GM23338 (cell line): Measurements from ENCODE around the gene BCAS3. TPM values are rescaled to one million over a fixed set of nuclear protein-coding genes. Genes with fewer than 3 reads are reported as not detected.

Experiments
- ATAC-seq: fragments of 200-7000 bp; cut with Tn5 transposase; 3 replicates; pipeline ENCODE4 v1.9.1; 2020
- DNase-seq: peaks from one replicate; pipeline ENCODE4 v3.0.0-alpha.2; 2015; ENCODE audit warnings: low spot score
- H2AFZ ChIP-seq: fragments of 200-600 bp; sonication (generic); 2 replicates; pipeline ENCODE4 v1.8.0; 2016; ENCODE audit warnings: antibody characterized with exemption, mild to moderate bottlenecking, moderate library complexity
- H3F3A ChIP-seq: fragments of 200-600 bp; sonication (generic); replicated peaks from 2 replicates; pipeline ENCODE4 v1.8.0; 2017; ENCODE audit warnings: antibody characterized with exemption, mixed run types, low read depth
- H3K27ac ChIP-seq: fragments of 200-600 bp; sonication (generic); 2 replicates; pipeline ENCODE4 v1.6.1; 2016; ENCODE audit warnings: low read depth
- H3K27me3 ChIP-seq: fragments of 200-600 bp; sonication (generic); 2 replicates; pipeline ENCODE4 v1.8.0; 2016; ENCODE audit warnings: mild to moderate bottlenecking, mixed run types, moderate library complexity; ENCODE audit not compliant: insufficient read depth
- H3K36me3 ChIP-seq: fragments of 200-600 bp; sonication (generic); 2 replicates; pipeline ENCODE4 v1.8.0; 2016; ENCODE audit warnings: mild to moderate bottlenecking; ENCODE audit not compliant: insufficient read depth
- H3K4me1 ChIP-seq: fragments of 200-600 bp; sonication (generic); 2 replicates; pipeline ENCODE4 v1.8.0; 2016; ENCODE audit warnings: mild to moderate bottlenecking, moderate library complexity; ENCODE audit not compliant: insufficient read depth
- H3K4me2 ChIP-seq: fragments of 200-600 bp; sonication (generic); 2 replicates; pipeline ENCODE4 v1.7.1; 2017; ENCODE audit warnings: mixed run types
- H3K4me3 ChIP-seq: fragments of 200-600 bp; sonication (generic); 2 replicates; pipeline ENCODE4 v1.6.1; 2016; ENCODE audit warnings: mixed run types
- H3K79me2 ChIP-seq: fragments of 200-600 bp; sonication (generic); replicated peaks from 2 replicates; pipeline ENCODE4 v1.8.0; 2017; ENCODE audit warnings: mild to moderate bottlenecking; ENCODE audit not compliant: insufficient read depth
- H3K9me2 ChIP-seq: fragments of 200-600 bp; sonication (generic); 2 replicates; pipeline ENCODE4 v1.8.0; 2017; ENCODE audit not compliant: insufficient read depth
- H4K20me1 ChIP-seq: fragments of 200-600 bp; sonication (generic); replicated peaks from 2 replicates; pipeline ENCODE4 v1.8.0; 2017; ENCODE audit warnings: mild to moderate bottlenecking; ENCODE audit not compliant: insufficient read depth
- H3K27ac Mint-ChIP-seq: 2 replicates; pipeline ENCODE4 v1.8.0; 2020; ENCODE audit warnings: inconsistent platforms, mild to moderate bottlenecking, moderate library complexity, mixed read lengths
- H3K27me3 Mint-ChIP-seq: 3 replicates; pipeline ENCODE4 v1.8.0; 2022; ENCODE audit warnings: low read depth, mild to moderate bottlenecking, moderate library complexity, mixed read lengths, inconsistent platforms; ENCODE audit not compliant: insufficient read depth, poor library complexity
- H3K36me3 Mint-ChIP-seq: 3 replicates; pipeline ENCODE4 v1.8.0; 2021; ENCODE audit warnings: low read depth, mild to moderate bottlenecking, inconsistent platforms, moderate library complexity, mixed read lengths
- H3K4me1 Mint-ChIP-seq: 3 replicates; pipeline ENCODE4 v1.8.0; 2020; ENCODE audit warnings: mild to moderate bottlenecking, inconsistent platforms, mixed read lengths
- H3K4me3 Mint-ChIP-seq: 3 replicates; pipeline ENCODE4 v1.8.0; 2021; ENCODE audit warnings: moderate library complexity, mild to moderate bottlenecking, inconsistent platforms, mixed read lengths
- H3K9me3 Mint-ChIP-seq: 3 replicates; pipeline ENCODE4 v1.8.0; 2020; ENCODE audit warnings: moderate library complexity, mild to moderate bottlenecking, inconsistent platforms, mixed read lengths
- CREB1 ChIP-seq: fragments of 250-450 bp; sonication (Bioruptor Pico); IDR thresholded peaks from 2 replicates; pipeline ENCODE4 v1.5.0; 2020; ENCODE audit warnings: low read depth, mild to moderate bottlenecking, moderate library complexity
- EZH2 ChIP-seq: fragments of 200-600 bp; sonication (generic); IDR thresholded peaks from one replicate; pipeline ENCODE4 v1.8.0; 2017; ENCODE audit warnings: antibody characterized with exemption, mild to moderate bottlenecking, low read depth; ENCODE audit not compliant: unreplicated experiment
- EZH2phosphoT487 ChIP-seq: fragments of 200-600 bp; sonication (generic); IDR thresholded peaks from one replicate; pipeline ENCODE4 v1.8.1; 2018; ENCODE audit warnings: antibody characterized with exemption; ENCODE audit not compliant: unreplicated experiment
- JUNB ChIP-seq: IDR thresholded peaks from one replicate; pipeline ENCODE4 v1.6.1; 2016; ENCODE audit warnings: antibody characterized with exemption; ENCODE audit not compliant: unreplicated experiment
- NANOG ChIP-seq: IDR thresholded peaks from 2 replicates; pipeline ENCODE4 v1.6.1; 2016; ENCODE audit warnings: antibody characterized with exemption, borderline replicate concordance
- POLR2AphosphoS5 ChIP-seq: IDR thresholded peaks from 2 replicates; pipeline ENCODE4 v1.6.1; 2016; ENCODE audit warnings: antibody characterized with exemption, low read depth
- ZNF114 ChIP-seq: fragments of 250-450 bp; sonication (Bioruptor Pico); IDR thresholded peaks from 2 replicates; pipeline ENCODE4 v1.5.0; 2020; ENCODE audit warnings: mild to moderate bottlenecking, moderate library complexity
- ZNF331 ChIP-seq: fragments of 250-450 bp; sonication (Bioruptor Pico); IDR thresholded peaks from 2 replicates; pipeline ENCODE4 v1.5.0; 2020; ENCODE audit warnings: low read depth, mild to moderate bottlenecking, moderate library complexity
- polyA plus RNA-seq: library from polyadenylated mRNA; unstranded; fragments of >200 nt; fragmentation: Nextera tagmentation; extraction: Ambion mirVana; gene quantifications from 2 replicates; pipeline ENCODE4 v1.2.1, GENCODE V29; 2016
- total RNA-seq: library from RNA; depleted of rRNA; stranded (reverse); fragments of >200 nt; shearing (Covaris generic); gene quantifications from 2 replicates; pipeline ENCODE4 v1.2.3, GENCODE V29; 2014
- TF ChIP-seq, protein P1 (sequence below): fragments of 250-450 bp; sonication (Bioruptor Pico); IDR thresholded peaks from 2 replicates; pipeline ENCODE4 v1.5.0; 2020; ENCODE audit warnings: mild to moderate bottlenecking, moderate library complexity

BCAS3 gene
- total and polyA plus RNA-seq, 2 experiments from 2014 or later: 8.2 to 28.0 TPM

DNA sequence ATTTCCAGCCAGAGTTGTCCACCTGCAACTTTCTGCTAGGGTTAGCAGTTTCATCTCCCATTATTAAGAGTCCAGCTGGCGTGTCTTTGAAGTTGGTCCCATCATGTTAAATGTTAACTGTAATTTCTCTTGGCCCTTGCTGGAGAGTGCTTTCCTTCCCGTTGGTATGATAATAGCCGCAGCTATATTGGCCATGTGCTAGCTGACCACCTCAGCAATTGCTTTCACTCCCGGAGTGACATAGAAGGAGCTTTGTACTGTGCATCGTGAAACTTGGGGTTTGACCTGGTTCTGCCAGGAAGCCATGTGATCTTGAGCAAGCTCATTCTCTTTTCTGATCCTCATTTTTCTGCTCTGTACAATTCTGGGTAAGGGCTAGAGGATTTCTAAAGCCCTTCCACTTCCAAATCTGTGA lies 641.0 kb downstream of the BCAS3 start (continued):
- TF ChIP-seq, protein P1, sequence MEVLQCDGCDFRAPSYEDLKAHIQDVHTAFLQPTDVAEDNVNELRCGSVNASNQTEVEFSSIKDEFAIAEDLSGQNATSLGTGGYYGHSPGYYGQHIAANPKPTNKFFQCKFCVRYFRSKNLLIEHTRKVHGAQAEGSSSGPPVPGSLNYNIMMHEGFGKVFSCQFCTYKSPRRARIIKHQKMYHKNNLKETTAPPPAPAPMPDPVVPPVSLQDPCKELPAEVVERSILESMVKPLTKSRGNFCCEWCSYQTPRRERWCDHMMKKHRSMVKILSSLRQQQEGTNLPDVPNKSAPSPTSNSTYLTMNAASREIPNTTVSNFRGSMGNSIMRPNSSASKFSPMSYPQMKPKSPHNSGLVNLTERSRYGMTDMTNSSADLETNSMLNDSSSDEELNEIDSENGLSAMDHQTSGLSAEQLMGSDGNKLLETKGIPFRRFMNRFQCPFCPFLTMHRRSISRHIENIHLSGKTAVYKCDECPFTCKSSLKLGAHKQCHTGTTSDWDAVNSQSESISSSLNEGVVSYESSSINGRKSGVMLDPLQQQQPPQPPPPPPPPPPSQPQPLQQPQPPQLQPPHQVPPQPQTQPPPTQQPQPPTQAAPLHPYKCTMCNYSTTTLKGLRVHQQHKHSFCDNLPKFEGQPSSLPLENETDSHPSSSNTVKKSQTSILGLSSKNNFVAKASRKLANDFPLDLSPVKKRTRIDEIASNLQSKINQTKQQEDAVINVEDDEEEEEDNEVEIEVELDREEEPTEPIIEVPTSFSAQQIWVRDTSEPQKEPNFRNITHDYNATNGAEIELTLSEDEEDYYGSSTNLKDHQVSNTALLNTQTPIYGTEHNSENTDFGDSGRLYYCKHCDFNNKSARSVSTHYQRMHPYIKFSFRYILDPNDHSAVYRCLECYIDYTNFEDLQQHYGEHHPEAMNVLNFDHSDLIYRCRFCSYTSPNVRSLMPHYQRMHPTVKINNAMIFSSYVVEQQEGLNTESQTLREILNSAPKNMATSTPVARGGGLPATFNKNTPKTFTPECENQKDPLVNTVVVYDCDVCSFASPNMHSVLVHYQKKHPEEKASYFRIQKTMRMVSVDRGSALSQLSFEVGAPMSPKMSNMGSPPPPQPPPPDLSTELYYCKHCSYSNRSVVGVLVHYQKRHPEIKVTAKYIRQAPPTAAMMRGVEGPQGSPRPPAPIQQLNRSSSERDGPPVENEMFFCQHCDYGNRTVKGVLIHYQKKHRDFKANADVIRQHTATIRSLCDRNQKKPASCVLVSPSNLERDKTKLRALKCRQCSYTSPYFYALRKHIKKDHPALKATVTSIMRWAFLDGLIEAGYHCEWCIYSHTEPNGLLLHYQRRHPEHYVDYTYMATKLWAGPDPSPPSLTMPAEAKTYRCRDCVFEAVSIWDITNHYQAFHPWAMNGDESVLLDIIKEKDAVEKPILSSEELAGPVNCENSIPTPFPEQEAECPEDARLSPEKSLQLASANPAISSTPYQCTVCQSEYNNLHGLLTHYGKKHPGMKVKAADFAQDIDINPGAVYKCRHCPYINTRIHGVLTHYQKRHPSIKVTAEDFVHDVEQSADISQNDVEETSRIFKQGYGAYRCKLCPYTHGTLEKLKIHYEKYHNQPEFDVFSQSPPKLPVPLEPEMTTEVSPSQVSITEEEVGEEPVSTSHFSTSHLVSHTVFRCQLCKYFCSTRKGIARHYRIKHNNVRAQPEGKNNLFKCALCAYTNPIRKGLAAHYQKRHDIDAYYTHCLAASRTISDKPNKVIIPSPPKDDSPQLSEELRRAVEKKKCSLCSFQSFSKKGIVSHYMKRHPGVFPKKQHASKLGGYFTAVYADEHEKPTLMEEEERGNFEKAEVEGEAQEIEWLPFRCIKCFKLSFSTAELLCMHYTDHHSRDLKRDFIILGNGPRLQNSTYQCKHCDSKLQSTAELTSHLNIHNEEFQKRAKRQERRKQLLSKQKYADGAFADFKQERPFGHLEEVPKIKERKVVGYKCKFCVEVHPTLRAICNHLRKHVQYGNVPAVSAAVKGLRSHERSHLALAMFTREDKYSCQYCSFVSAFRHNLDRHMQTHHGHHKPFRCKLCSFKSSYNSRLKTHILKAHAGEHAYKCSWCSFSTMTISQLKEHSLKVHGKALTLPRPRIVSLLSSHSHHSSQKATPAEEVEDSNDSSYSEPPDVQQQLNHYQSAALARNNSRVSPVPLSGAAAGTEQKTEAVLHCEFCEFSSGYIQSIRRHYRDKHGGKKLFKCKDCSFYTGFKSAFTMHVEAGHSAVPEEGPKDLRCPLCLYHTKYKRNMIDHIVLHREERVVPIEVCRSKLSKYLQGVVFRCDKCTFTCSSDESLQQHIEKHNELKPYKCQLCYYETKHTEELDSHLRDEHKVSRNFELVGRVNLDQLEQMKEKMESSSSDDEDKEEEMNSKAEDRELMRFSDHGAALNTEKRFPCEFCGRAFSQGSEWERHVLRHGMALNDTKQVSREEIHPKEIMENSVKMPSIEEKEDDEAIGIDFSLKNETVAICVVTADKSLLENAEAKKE: no peak

DNA sequence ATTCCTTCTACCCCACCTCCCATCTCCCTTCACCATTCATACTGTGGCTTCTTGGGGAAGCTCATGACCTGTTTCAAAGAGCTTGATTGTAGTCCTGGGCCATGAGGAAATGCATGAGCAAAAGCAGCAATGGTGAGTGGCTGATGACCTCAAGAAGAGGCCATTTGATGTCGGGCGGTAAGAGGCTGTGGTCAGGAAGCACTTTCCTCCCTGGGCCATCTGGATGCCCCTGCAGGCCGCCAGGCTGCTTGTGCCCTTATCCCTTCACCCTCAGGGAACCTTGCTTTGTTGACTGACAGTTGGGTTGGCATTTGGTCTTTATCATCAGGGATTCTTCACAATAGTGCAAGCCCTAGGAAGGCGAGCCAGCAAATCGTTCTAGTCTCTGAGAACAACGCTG lies 643.7 kb downstream of the BCAS3 start:
- Mint-ChIP-seq H3K27me3 (peaks cover 2% of the 10 kb centered on the region), H3K4me3 (no peak overlapping the region), H3K36me3 (no peaks in the 10 kb centered on the region), H3K9me3 (no peaks in the 10 kb centered on the region), H3K27ac (0 out of 2 replicates have a peak overlapping the region, but pooled peaks have one; percentile 21), H3K4me1 (peaks cover 15% of the 10 kb centered on the region)
- Histone ChIP-seq H3K36me3 (no peaks in the 10 kb centered on the region), H3K4me3 (no peak overlapping the region), H3K27me3 (no peaks in the 10 kb centered on the region), H3K79me2 (no peaks in the 10 kb centered on the region), H3K9me2 (no peaks in the 10 kb centered on the region; the same call in 1 of the 2 replicates), H3K4me1 (peaks cover 6% of the 10 kb centered on the region; the same call in 1 of the 2 replicates), H3F3A (no peaks in the 10 kb centered on the region), H3K4me2 (no peak overlapping the region), H2AFZ (no peak overlapping the region), H3K27ac (no peak overlapping the region), H4K20me1 (no peaks in the 10 kb centered on the region)
- no peak for DNase-seq
- ATAC-seq: no peak
- TF ChIP-seq ZNF114 (no peak), EZH2 (no peak), CREB1 (no peak), NANOG (no peak), POLR2AphosphoS5 (no peak), ZNF331 (CRISPR knock-in tag) (no peak), EZH2phosphoT487 (no peak), JUNB (no peak)
- TF ChIP-seq, protein P1: no peak
